ENCODE results near the gene SGPP2.

GRCh38 chr2:222547083-222547482 is 122.7 kb downstream of the SGPP2 start:
- TF ChIP-seq CTCF (conservative IDR thresholded peaks at IDR 0.05 in 1 of 2, IDR thresholded peaks at IDR 0.05 in 1 of 2; ENCODE audit: extremely low read depth in 1 of 2, insufficient read depth in 1 of 2, low read depth in 1 of 2, low read length in 2 of 2): no peak
- TF ChIP-seq EZH2 (IDR thresholded peaks at IDR 0.05; ENCODE audit: borderline replicate concordance, low read length): no peak

Measured in mammary epithelial cell (primary cell).